K562 (cell line): ENCODE measurements around the gene ITPR1. TPM values are rescaled to one million over a fixed set of nuclear protein-coding genes. Genes with fewer than 3 reads are reported as not detected.
A peak's percentile ranks its signal among the peaks of the same experiment; 100 is the strongest.

Source experiments
- CREBBP ChIP-seq: IDR thresholded peaks from one replicate; pipeline ENCODE4 v1.6.1; 2012; ENCODE audit warnings: low read depth, mild to moderate bottlenecking, control low read depth, inconsistent platforms, low read length
- E2F1 ChIP-seq: sonication (generic); formaldehyde crosslinking; IDR thresholded peaks from 2 replicates; pipeline ENCODE4 v1.8.1; 2023; ENCODE audit warnings: mild to moderate bottlenecking, missing genetic modification reagents, moderate library complexity
- ELF2 ChIP-seq: fragments of 250-450 bp; sonication (Bioruptor Pico); IDR thresholded peaks from 2 replicates; pipeline ENCODE4 v1.5.0; 2021; ENCODE audit warnings: mild to moderate bottlenecking
- EP300 ChIP-seq: IDR thresholded peaks from 2 replicates; pipeline ENCODE4 v1.6.1; 2012; ENCODE audit warnings: low read length, improper control_type of control experiment
- ETS2 ChIP-seq: IDR thresholded peaks from 2 replicates; pipeline ENCODE4 v1.6.1; 2016; ENCODE audit warnings: borderline replicate concordance, missing genetic modification characterization, mild to moderate bottlenecking, moderate library complexity, missing compliant biosample characterization; ENCODE audit not compliant: poor library complexity, severe bottlenecking
- FOSL1 ChIP-seq: fragments of 200-800 bp; sonication (Bioruptor generic); conservative IDR thresholded peaks from 2 replicates; pipeline ENCODE4 v1.6.1; 2016; ENCODE audit warnings: missing genetic modification characterization, missing compliant biosample characterization
- GTF2E2 ChIP-seq: fragments of 200-800 bp; sonication (Bioruptor generic); IDR thresholded peaks from 2 replicates; pipeline ENCODE4 v1.6.1; 2016; ENCODE audit warnings: missing genetic modification characterization, missing compliant biosample characterization
- HDAC1 ChIP-seq, 2 experiments: fragments of 450-650 bp; IDR thresholded peaks; 2 replicates each; pipeline ENCODE4 v1.6.1; 2016 to 2017; ENCODE audit warnings: inconsistent platforms in 1 of 2, mild to moderate bottlenecking in 1 of 2, moderate library complexity in 1 of 2
- ILF3 ChIP-seq: fragments of 450-650 bp; IDR thresholded peaks from 2 replicates; pipeline ENCODE4 v1.6.1; 2018; ENCODE audit warnings: antibody characterized with exemption, mild to moderate bottlenecking, moderate library complexity, borderline replicate concordance
- JUN ChIP-seq, 2 experiments: sonication (generic) in 1 of 2; formaldehyde crosslinking in 1 of 2; IDR thresholded peaks; 2 replicates each; pipeline versions ENCODE4 v1.6.1 to v1.8.0; 2012 to 2022; ENCODE audit warnings: borderline replicate concordance in 2 of 2, mild to moderate bottlenecking in 2 of 2, improper control_type of control experiment in 1 of 2, low read depth in 1 of 2, low read length in 1 of 2, missing genetic modification reagents in 1 of 2
- PML ChIP-seq: IDR thresholded peaks from 2 replicates; pipeline ENCODE4 v1.6.1; 2012; ENCODE audit warnings: low read length, inconsistent platforms
- POLR2H ChIP-seq: IDR thresholded peaks from 2 replicates; pipeline ENCODE4 v1.6.1; 2016; ENCODE audit warnings: missing genetic modification characterization, low read depth, mild to moderate bottlenecking, control low read depth, missing compliant biosample characterization, moderate library complexity
- RBFOX2 ChIP-seq: fragments of 200-400 bp; formaldehyde crosslinking; IDR thresholded peaks from 2 replicates; pipeline ENCODE4 v1.6.1; 2017; ENCODE audit warnings: low read depth, mild to moderate bottlenecking, low read length, moderate library complexity
- SMARCE1 ChIP-seq: fragments of 450-650 bp; IDR thresholded peaks from 2 replicates; pipeline ENCODE4 v1.7.1; 2016; ENCODE audit warnings: mild to moderate bottlenecking
- TARDBP ChIP-seq: fragments of 450-650 bp; IDR thresholded peaks from 2 replicates; pipeline ENCODE4 v1.6.1; 2016
- TBL1XR1 ChIP-seq, 2 experiments: IDR thresholded peaks; 2 replicates each; pipeline ENCODE4 v1.6.1; 2012; ENCODE audit warnings: improper control_type of control experiment in 2 of 2, low read length in 2 of 2, mild to moderate bottlenecking in 1 of 2
- ZC3H8 ChIP-seq: fragments of 450-650 bp; IDR thresholded peaks from 2 replicates; pipeline ENCODE4 v1.6.1; 2017
- ZKSCAN3 ChIP-seq: fragments of 250-450 bp; sonication (Bioruptor Pico); IDR thresholded peaks from 2 replicates; pipeline ENCODE4 v1.4.0; 2020
- ZNF217 ChIP-seq: sonication (generic); formaldehyde crosslinking; IDR thresholded peaks from 2 replicates; pipeline ENCODE4 v1.8.0; 2022; ENCODE audit warnings: mild to moderate bottlenecking, missing genetic modification reagents
- ZNF695 ChIP-seq: fragments of 450-650 bp; formaldehyde crosslinking; IDR thresholded peaks from 2 replicates; pipeline ENCODE4 v1.4.0; 2020; ENCODE audit warnings: mild to moderate bottlenecking, moderate library complexity
- polyA plus RNA-seq, 8 experiments: library from polyadenylated mRNA; depleted of rRNA in 4 of 8; stranded (reverse) in 5 of 8; unstranded in 3 of 8; fragments of >200 nt; fragmentation: Nextera tagmentation in 2 of 8; fragmentation: Illumina TruSeq in 1 of 8; extraction: Ambion mirVana in 2 of 8; extraction: Trizol in 1 of 8; gene quantifications; 2 replicates each; pipeline versions ENCODE4 v1.2.1 to v1.2.3, GENCODE V29; 2011 to 2014; ENCODE audit warnings: inconsistent platforms in 1 of 8, missing spikeins in 1 of 8
- total RNA-seq, 7 experiments: library from RNA; depleted of rRNA in 6 of 7; stranded (reverse); fragments of >200 nt in 6 of 7; fragmentation: Illumina TruSeq in 2 of 7; extraction: Trizol in 2 of 7; gene quantifications; 2 replicates each; pipeline versions ENCODE4 v1.2.1 to v1.2.3, GENCODE V29; 2011 to 2021; ENCODE audit warnings: low replicate concordance in 1 of 7
- TF ChIP-seq, protein P1 (sequence below): fragments of 250-450 bp; sonication (Bioruptor Pico); IDR thresholded peaks from 2 replicates; pipeline ENCODE4 v1.4.0; 2020
- TF ChIP-seq, protein P2 (sequence below): fragments of 450-650 bp; IDR thresholded peaks from 2 replicates; pipeline ENCODE4 v1.6.1; 2016; ENCODE audit warnings: borderline replicate concordance
- TF ChIP-seq, protein P3 (sequence below): fragments of 450-650 bp; conservative IDR thresholded peaks from 2 replicates; pipeline ENCODE4 v1.6.1; 2016; ENCODE audit warnings: missing genetic modification characterization, low read depth, mild to moderate bottlenecking, control low read depth, missing compliant biosample characterization

The ITPR1 gene
- total and polyA plus RNA-seq, 9 of the 15 experiments (the other 6 are each of a cell fraction or from before 2014, with no cell fraction given), result 22.4 to 40.0 (median 27.4) TPM

- no peak for TF ChIP-seq ZKSCAN3 (CRISPR knock-in tag)
- TF ChIP-seq ILF3, result no peak
- no peak for TF ChIP-seq ZNF217 (CRISPR knock-in tag)
- no peak for TF ChIP-seq TBL1XR1 (IDR thresholded peaks at IDR 0.05; ENCODE audit: low read length in 2 of 2)
- TF ChIP-seq EP300, result no peak
- TF ChIP-seq, protein P1, sequence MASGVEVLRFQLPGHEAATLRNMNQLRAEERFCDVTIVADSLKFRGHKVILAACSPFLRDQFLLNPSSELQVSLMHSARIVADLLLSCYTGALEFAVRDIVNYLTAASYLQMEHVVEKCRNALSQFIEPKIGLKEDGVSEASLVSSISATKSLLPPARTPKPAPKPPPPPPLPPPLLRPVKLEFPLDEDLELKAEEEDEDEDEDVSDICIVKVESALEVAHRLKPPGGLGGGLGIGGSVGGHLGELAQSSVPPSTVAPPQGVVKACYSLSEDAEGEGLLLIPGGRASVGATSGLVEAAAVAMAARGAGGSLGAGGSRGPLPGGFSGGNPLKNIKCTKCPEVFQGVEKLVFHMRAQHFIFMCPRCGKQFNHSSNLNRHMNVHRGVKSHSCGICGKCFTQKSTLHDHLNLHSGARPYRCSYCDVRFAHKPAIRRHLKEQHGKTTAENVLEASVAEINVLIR, result no peak
- no peak for TF ChIP-seq FOSL1 (tag)
- peak; percentile 21; the same call in 1 of the 2 replicates for TF ChIP-seq SMARCE1
- TF ChIP-seq, protein P2, sequence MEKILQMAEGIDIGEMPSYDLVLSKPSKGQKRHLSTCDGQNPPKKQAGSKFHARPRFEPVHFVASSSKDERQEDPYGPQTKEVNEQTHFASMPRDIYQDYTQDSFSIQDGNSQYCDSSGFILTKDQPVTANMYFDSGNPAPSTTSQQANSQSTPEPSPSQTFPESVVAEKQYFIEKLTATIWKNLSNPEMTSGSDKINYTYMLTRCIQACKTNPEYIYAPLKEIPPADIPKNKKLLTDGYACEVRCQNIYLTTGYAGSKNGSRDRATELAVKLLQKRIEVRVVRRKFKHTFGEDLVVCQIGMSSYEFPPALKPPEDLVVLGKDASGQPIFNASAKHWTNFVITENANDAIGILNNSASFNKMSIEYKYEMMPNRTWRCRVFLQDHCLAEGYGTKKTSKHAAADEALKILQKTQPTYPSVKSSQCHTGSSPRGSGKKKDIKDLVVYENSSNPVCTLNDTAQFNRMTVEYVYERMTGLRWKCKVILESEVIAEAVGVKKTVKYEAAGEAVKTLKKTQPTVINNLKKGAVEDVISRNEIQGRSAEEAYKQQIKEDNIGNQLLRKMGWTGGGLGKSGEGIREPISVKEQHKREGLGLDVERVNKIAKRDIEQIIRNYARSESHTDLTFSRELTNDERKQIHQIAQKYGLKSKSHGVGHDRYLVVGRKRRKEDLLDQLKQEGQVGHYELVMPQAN, result 0 out of 2 replicates have a peak, but pooled peaks have one; percentile 24
- TF ChIP-seq ZNF695 (CRISPR knock-in tag), result no peak
- no peak for TF ChIP-seq CREBBP
- TF ChIP-seq ELF2 (CRISPR knock-in tag), result no peak
- no peak for TF ChIP-seq GTF2E2 (tag)
- no peak for TF ChIP-seq RBFOX2
- TF ChIP-seq POLR2H (tag), result no peak
- TF ChIP-seq E2F1 (CRISPR knock-in tag), result 0 out of 2 replicates have a peak, but pooled peaks have one; percentile 33
- TF ChIP-seq TARDBP, result no peak
- TF ChIP-seq, protein P3, sequence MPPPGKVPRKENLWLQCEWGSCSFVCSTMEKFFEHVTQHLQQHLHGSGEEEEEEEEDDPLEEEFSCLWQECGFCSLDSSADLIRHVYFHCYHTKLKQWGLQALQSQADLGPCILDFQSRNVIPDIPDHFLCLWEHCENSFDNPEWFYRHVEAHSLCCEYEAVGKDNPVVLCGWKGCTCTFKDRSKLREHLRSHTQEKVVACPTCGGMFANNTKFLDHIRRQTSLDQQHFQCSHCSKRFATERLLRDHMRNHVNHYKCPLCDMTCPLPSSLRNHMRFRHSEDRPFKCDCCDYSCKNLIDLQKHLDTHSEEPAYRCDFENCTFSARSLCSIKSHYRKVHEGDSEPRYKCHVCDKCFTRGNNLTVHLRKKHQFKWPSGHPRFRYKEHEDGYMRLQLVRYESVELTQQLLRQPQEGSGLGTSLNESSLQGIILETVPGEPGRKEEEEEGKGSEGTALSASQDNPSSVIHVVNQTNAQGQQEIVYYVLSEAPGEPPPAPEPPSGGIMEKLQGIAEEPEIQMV (tag), result 0 out of 2 replicates have a peak, but pooled peaks have one; percentile 21
- TF ChIP-seq PML, result no peak
- TF ChIP-seq HDAC1 (IDR thresholded peaks at IDR 0.05), result peak in 1 of 2 experiments; percentile 49; a peak in 1 of 4 replicates
- TF ChIP-seq JUN (IDR thresholded peaks at IDR 0.05; ENCODE audit: borderline replicate concordance, low read depth, low read length), result no peak
- TF ChIP-seq JUN (CRISPR knock-in tag; IDR thresholded peaks at IDR 0.05; ENCODE audit: borderline replicate concordance), result no peak
- TF ChIP-seq ETS2 (tag), result no peak
- TF ChIP-seq ZC3H8, result no peak
Measured at GRCh38 chr3:4744405-4745234, 251.5 kb downstream of the ITPR1 start (continued).
